Upper lobe of left lung (tissue), 6 donors: ENCODE measurements around the gene VPS18. TPM values are rescaled to one million over a fixed set of nuclear protein-coding genes. Genes with fewer than 3 reads are reported as not detected.

Experiments
- ATAC-seq, 2 donors: fragments of 200-7000 bp; cut with Tn5 transposase; one replicate each; pipeline ENCODE4 v1.9.1; 2022; ENCODE audit warnings: mild to moderate bottlenecking in 2 of 2, moderate library complexity in 2 of 2; ENCODE audit not compliant: low FRiP score in 2 of 2
- DNase-seq, 2 donors: peaks; one replicate each; pipeline ENCODE4 v3.0.0-alpha.2; 2019 to 2020
- H3K27ac ChIP-seq, 4 donors: fragments of 200-600 bp; sonication (generic); one replicate each; pipeline ENCODE4 v1.5.1; 2016 to 2019
- H3K27me3 ChIP-seq, 4 donors: fragments of 200-600 bp; sonication (generic); one replicate each; pipeline ENCODE4 v1.5.1; 2017 to 2019
- H3K36me3 ChIP-seq, 4 donors: fragments of 200-600 bp; sonication (generic); one replicate each; pipeline ENCODE4 v1.5.1; 2016 to 2019
- H3K4me1 ChIP-seq, 4 donors: fragments of 200-600 bp; sonication (generic); one replicate each; pipeline ENCODE4 v1.5.1; 2018 to 2019
- H3K4me3 ChIP-seq, 4 donors: fragments of 200-600 bp; sonication (generic); one replicate each; pipeline ENCODE4 v1.5.1; 2017 to 2019; ENCODE audit warnings: mild to moderate bottlenecking in 2 of 4, moderate library complexity in 1 of 4
- H3K9me3 ChIP-seq, 4 donors: fragments of 200-600 bp; sonication (generic); one replicate each; pipeline ENCODE4 v1.5.1; 2018 to 2019
- CTCF ChIP-seq, 6 experiments: fragments of 450-650 bp in 4 of 6; fragments of 200-600 bp in 2 of 6; sonication (generic) in 2 of 6; IDR thresholded peaks; one replicate each; pipeline ENCODE4 v1.5.1; 2016 to 2019; ENCODE audit warnings: antibody characterized with exemption in 6 of 6
- EP300 ChIP-seq, 4 donors: sonication (generic); formaldehyde crosslinking; IDR thresholded peaks; one replicate each; pipeline ENCODE4 v1.5.1; 2017; ENCODE audit warnings: antibody characterized with exemption in 4 of 4, control low read depth in 2 of 4
- POLR2A ChIP-seq, 4 donors: fragments of 450-650 bp; IDR thresholded peaks; one replicate each; pipeline ENCODE4 v1.5.1; 2016 to 2017; ENCODE audit warnings: antibody characterized with exemption in 4 of 4, mild to moderate bottlenecking in 2 of 4
- POLR2AphosphoS5 ChIP-seq, 2 donors: sonication (generic); formaldehyde crosslinking; IDR thresholded peaks; one replicate each; pipeline ENCODE4 v1.5.1; 2017; ENCODE audit warnings: antibody characterized with exemption in 2 of 2
- WGBS, 2 donors: methylation state at CpG; one replicate each; pipeline ENCODE4 v1.1.5; 2017 to 2018; 5-methylcytosine and 5-hydroxymethylcytosine counted together
- total RNA-seq, 6 donors: library from RNA; depleted of rRNA in 4 of 6; stranded (reverse); fragments of >200 nt in 4 of 6; gene quantifications; one replicate each; pipeline versions ENCODE4 v1.1.0 to v1.2.1, GENCODE V29; 2016 to 2021
- donor health status: DM: no; HTN: no; CAD: no; lungs with moderate emphysema.
- donor health status: DM: no; HTN: yes; CAD: no; lungs with severe emphysema.

VPS18 gene
- total RNA-seq, 6 donors from 2014 or later: 19.9 to 43.2 (median 29.2) TPM

GRCh38 chr15:40921949-40922607, 27.8 kb downstream of the VPS18 start:
- peaks cover 0 to 16% (median 6%) of the 10 kb centered on the region in 4 donors for H3K27me3 ChIP-seq
- no peak for ATAC-seq
- no peaks in the 10 kb centered on the region for H3K9me3 ChIP-seq
- H3K4me3 ChIP-seq: no peak overlapping the region
- H3K4me1 ChIP-seq: peaks cover 38 to 48% (median 41%) of the 10 kb centered on the region in 4 donors
- TF ChIP-seq POLR2A (IDR thresholded peaks at IDR 0.05): no peak
- TF ChIP-seq POLR2AphosphoS5 (IDR thresholded peaks at IDR 0.05): no peak
- WGBS, 2 donors: 50 to 54% methylated on average over 4 to 5 of the region's 5 CpGs
- peak overlapping the region in 3 of 4 donors; percentile 14 to 52 (median 45) for H3K27ac ChIP-seq
- H3K36me3 ChIP-seq: no peaks in the 10 kb centered on the region
- no peak for DNase-seq

- no peak overlapping the region for H3K4me3 ChIP-seq
- ATAC-seq: no peak
- peaks cover 0 to 21% (median 8%) of the 10 kb centered on the region in 4 donors for H3K27me3 ChIP-seq
- H3K27ac ChIP-seq: peak overlapping the region in 3 of 4 donors; percentile 14 to 52 (median 45)
- WGBS, 2 donors: 53 to 55% methylated on average over 10 of the region's 10 CpGs
- H3K4me1 ChIP-seq: peaks cover 39 to 48% (median 44%) of the 10 kb centered on the region in 4 donors
- TF ChIP-seq EP300 (IDR thresholded peaks at IDR 0.05) (no peak), POLR2A (IDR thresholded peaks at IDR 0.05) (no peak)
- no peaks in the 10 kb centered on the region for H3K36me3 ChIP-seq
- no peak for DNase-seq
- no peaks in the 10 kb centered on the region for H3K9me3 ChIP-seq
Measured at GRCh38 chr15:40922608-40923005, 28.4 kb downstream of the VPS18 start.

GRCh38 chr15:40923551-40923950, 29.3 kb downstream of the VPS18 start:
- 88 to 100% methylated on average over 3 to 8 of the region's 9 CpGs for WGBS, 2 donors
- Histone ChIP-seq H3K27ac (peak overlapping the region in 1 of 4 donors; percentile 6), H3K4me1 (peaks cover 39 to 52% (median 44%) of the 10 kb centered on the region in 4 donors), H3K9me3 (no peaks in the 10 kb centered on the region), H3K36me3 (no peaks in the 10 kb centered on the region), H3K27me3 (peaks cover 0 to 30% (median 13%) of the 10 kb centered on the region in 4 donors), H3K4me3 (no peak overlapping the region)
- DNase-seq (no peak), ATAC-seq (no peak)
- TF ChIP-seq POLR2AphosphoS5 (IDR thresholded peaks at IDR 0.05) (no peak), EP300 (IDR thresholded peaks at IDR 0.05) (no peak), CTCF (IDR thresholded peaks at IDR 0.05) (no peak), POLR2A (IDR thresholded peaks at IDR 0.05) (no peak)

- ATAC-seq: no peak
- peaks cover 45 to 61% (median 56%) of the 10 kb centered on the region in 4 donors for H3K4me1 ChIP-seq
- DNase-seq: no peak
- peaks cover 0 to 47% (median 19%) of the 10 kb centered on the region in 4 donors for H3K27me3 ChIP-seq
- TF ChIP-seq POLR2A (IDR thresholded peaks at IDR 0.05): no peak
- TF ChIP-seq EP300 (IDR thresholded peaks at IDR 0.05): no peak
- no peak for TF ChIP-seq POLR2AphosphoS5 (IDR thresholded peaks at IDR 0.05)
- no peak for TF ChIP-seq CTCF (IDR thresholded peaks at IDR 0.05)
- no peaks in the 10 kb centered on the region for H3K36me3 ChIP-seq
- WGBS, 2 donors: 49 to 53% methylated on average over 14 to 30 of the region's 30 CpGs
- no peak overlapping the region for H3K4me3 ChIP-seq
- H3K27ac ChIP-seq: no peak overlapping the region
- H3K9me3 ChIP-seq: no peaks in the 10 kb centered on the region
Measured at GRCh38 chr15:40925495-40925862, 31.2 kb downstream of the VPS18 start.

GRCh38 chr15:40925863-40926658, 31.8 kb downstream of the VPS18 start:
- Histone ChIP-seq H3K4me1 (peaks cover 51 to 67% (median 62%) of the 10 kb centered on the region in 4 donors), H3K4me3 (peak overlapping the region in 3 of 4 donors; percentile 2 to 36 (median 25)), H3K27ac (no peak overlapping the region), H3K9me3 (no peaks in the 10 kb centered on the region), H3K27me3 (peaks cover 0 to 53% (median 19%) of the 10 kb centered on the region in 4 donors), H3K36me3 (no peaks in the 10 kb centered on the region)
- ATAC-seq: peak in 1 of 2 donors; percentile 4
- peak in 1 of 2 donors; percentile 86 for DNase-seq
- WGBS, 2 donors: 52% methylated on average over 55 of the region's 61 CpGs; no CpG with 5 or more reads in 1 of the 2 donors
- no peak for TF ChIP-seq CTCF (IDR thresholded peaks at IDR 0.05)
- no peak for TF ChIP-seq POLR2A (IDR thresholded peaks at IDR 0.05)
- TF ChIP-seq EP300 (IDR thresholded peaks at IDR 0.05): no peak
- TF ChIP-seq POLR2AphosphoS5 (IDR thresholded peaks at IDR 0.05): no peak
